WERI-Rb-1 (cell line): ENCODE data around the gene ATP2B2.

ENCODE experiments used
- DNase-seq: peaks from one replicate; pipeline ENCODE4 v3.0.0-alpha.2; 2020
- H3K27ac ChIP-seq: fragments of 250-450 bp; sonication (Bioruptor Pico); 2 replicates; pipeline ENCODE4 v1.5.1; 2020; ENCODE audit warnings: mild to moderate bottlenecking, moderate library complexity
- H3K27me3 ChIP-seq: fragments of 250-450 bp; sonication (Bioruptor Pico); 2 replicates; pipeline ENCODE4 v1.5.1; 2021; ENCODE audit warnings: mild to moderate bottlenecking, low read depth, moderate library complexity; ENCODE audit not compliant: insufficient read depth, severe bottlenecking
- H3K36me3 ChIP-seq: fragments of 250-450 bp; sonication (Bioruptor Pico); 2 replicates; pipeline ENCODE4 v1.5.1; 2020; ENCODE audit warnings: mild to moderate bottlenecking, moderate library complexity
- H3K4me3 ChIP-seq: 2 replicates; pipeline ENCODE4 v1.5.1; 2011; ENCODE audit warnings: low read depth, mild to moderate bottlenecking, control low read depth, low read length
- H3K9me3 ChIP-seq: fragments of 250-450 bp; sonication (Bioruptor Pico); 2 replicates; pipeline ENCODE4 v1.5.1; 2021; ENCODE audit warnings: mild to moderate bottlenecking, moderate library complexity; ENCODE audit not compliant: severe bottlenecking
- TF ChIP-seq, protein P1 (sequence below): IDR thresholded peaks from 2 replicates; pipeline ENCODE4 v1.5.1; 2011; ENCODE audit warnings: low read depth, mild to moderate bottlenecking, control low read depth, inconsistent platforms, low read length

Gene ATP2B2

DNA sequence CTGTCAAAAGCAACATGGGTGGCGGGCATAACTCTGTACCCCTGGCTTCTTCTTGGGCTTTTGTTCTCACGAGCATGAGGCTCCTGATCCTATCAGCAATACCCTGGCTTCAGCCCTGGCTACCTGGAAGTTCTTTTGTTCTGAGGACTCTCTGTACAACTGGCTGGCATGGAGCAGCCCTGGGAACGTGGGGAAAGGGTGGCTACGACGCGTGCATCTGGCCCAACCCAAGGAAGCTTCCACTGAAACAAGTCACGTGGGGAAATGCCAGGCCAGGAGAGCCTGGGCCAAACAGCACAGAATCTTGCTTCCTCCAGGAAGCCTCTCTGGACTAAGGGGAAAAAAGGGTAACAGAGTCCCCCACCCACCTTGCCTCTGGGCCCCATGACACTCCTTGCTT, 22.7 kb upstream of the ATP2B2 start:
- DNase-seq, result no peak
- no peak overlapping the region for H3K4me3 ChIP-seq
- no peaks in the 10 kb centered on the region for H3K36me3 ChIP-seq
- TF ChIP-seq, protein P1, sequence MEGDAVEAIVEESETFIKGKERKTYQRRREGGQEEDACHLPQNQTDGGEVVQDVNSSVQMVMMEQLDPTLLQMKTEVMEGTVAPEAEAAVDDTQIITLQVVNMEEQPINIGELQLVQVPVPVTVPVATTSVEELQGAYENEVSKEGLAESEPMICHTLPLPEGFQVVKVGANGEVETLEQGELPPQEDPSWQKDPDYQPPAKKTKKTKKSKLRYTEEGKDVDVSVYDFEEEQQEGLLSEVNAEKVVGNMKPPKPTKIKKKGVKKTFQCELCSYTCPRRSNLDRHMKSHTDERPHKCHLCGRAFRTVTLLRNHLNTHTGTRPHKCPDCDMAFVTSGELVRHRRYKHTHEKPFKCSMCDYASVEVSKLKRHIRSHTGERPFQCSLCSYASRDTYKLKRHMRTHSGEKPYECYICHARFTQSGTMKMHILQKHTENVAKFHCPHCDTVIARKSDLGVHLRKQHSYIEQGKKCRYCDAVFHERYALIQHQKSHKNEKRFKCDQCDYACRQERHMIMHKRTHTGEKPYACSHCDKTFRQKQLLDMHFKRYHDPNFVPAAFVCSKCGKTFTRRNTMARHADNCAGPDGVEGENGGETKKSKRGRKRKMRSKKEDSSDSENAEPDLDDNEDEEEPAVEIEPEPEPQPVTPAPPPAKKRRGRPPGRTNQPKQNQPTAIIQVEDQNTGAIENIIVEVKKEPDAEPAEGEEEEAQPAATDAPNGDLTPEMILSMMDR, result no peak
- no peaks in the 10 kb centered on the region for H3K27me3 ChIP-seq
- no peaks in the 10 kb centered on the region for H3K9me3 ChIP-seq
- H3K27ac ChIP-seq, result no peak overlapping the region

DNA sequence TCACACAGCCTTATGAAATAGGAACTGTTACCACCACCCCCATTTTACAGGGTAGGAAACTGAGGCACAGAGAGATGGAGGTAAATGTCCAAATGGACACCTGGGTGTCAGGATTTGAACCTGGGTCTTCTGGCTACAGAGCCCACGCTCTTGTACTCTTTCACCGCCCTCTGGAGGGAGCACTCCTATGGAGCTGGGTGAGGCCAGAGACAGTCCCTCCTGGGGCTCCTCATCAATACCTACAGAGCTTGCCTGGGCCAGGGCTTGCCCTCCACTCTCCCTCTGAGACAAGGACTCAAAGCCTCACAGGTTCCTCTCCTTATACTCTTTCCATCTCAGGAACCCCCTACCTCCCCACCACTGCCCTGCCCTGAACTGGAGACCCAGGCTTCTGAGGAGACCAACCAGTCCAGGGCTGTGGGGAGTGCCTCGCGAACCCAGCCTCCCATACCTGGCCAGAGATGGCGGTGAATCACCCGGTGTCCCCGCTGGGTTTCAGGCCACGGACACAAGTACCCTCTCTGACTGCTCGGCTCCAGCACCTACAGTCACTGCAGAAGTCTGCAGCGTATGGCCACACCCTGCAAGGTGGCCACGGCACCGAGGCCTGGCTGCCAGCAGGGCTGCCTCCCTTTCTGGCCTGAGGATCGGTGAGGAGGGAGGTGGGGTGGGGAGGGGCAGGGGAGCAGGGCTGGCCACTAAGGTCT, 22.1 kb upstream of the ATP2B2 start:
- no peak for DNase-seq
- no peak overlapping the region for H3K4me3 ChIP-seq
- TF ChIP-seq, protein P1, result no peak
- no peaks in the 10 kb centered on the region for H3K27me3 ChIP-seq
- no peak overlapping the region for H3K27ac ChIP-seq
- no peaks in the 10 kb centered on the region for H3K36me3 ChIP-seq
- no peaks in the 10 kb centered on the region for H3K9me3 ChIP-seq

DNA sequence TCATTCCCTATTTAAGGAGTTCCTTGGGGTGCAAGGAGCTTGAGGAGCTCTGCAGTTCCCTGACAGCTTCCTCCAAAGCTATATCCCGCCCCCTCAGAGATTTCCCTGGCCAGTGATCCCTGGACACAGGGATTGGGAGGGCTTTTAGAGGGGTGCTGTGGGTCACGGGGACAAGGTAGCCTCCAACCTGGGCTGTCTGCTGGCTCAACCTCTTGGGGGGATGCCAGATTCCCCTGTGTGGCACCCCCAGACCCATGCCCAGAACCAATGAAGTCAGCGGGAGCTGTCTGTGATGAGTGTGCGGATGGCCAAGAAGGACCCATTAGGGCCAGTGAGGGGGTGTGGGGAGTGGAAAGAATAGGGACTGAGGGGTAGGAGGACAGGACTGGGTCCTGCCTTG, 21.0 kb upstream of the ATP2B2 start:
- no peak overlapping the region for H3K4me3 ChIP-seq
- DNase-seq, result no peak
- TF ChIP-seq, protein P1, result no peak
- H3K9me3 ChIP-seq, result no peaks in the 10 kb centered on the region
- H3K27me3 ChIP-seq, result no peaks in the 10 kb centered on the region
- no peak overlapping the region for H3K27ac ChIP-seq
- no peaks in the 10 kb centered on the region for H3K36me3 ChIP-seq

DNA sequence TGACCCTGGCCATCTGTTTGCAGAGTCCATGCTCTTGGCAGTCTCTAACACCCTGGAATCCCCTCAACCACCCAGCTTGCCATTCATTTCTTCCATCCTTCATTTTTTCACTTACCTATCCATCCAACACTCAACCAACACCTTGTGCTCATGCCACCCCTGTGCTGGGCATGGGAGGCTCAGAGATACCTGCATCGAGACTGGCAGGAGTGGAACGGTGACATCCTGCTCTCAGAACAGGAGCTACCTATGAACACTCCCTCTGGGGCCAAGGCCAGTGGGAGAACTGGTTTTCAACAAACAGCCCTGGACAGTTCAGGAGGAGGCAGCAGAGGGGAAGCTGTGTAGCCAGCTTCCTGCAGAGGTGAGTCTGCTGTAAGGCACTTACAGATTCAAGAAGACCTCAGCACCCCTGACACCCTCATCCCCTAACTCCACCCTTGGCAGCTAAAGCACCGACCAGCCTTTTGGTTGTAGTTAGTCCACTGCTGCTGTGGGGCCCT, 19.5 kb upstream of the ATP2B2 start:
- Histone ChIP-seq H3K4me3 (no peak overlapping the region), H3K9me3 (no peaks in the 10 kb centered on the region), H3K36me3 (no peaks in the 10 kb centered on the region), H3K27me3 (no peaks in the 10 kb centered on the region), H3K27ac (no peak overlapping the region)
- no peak for DNase-seq
- TF ChIP-seq, protein P1, result no peak

DNA sequence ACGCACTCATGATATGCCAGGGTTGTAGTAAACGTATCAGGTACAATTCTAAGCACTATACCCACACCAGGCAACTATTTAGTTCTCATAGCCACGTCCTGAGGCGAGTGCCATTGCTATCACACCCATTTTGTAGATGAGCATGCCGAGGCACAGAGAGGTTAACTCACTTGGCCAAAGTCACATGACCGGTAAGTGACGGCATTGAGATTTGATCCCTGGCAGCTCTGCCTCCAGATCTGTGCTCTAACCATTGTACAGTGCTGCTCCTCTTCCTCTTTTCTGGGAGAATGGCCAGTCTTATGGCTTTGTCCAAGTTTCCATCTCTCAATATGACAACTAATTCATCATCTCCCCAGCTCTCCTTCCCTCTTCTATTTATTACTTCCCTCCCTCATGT, 18.9 kb upstream of the ATP2B2 start:
- Histone ChIP-seq H3K27ac (no peak overlapping the region), H3K9me3 (no peaks in the 10 kb centered on the region), H3K27me3 (no peaks in the 10 kb centered on the region), H3K4me3 (no peak overlapping the region), H3K36me3 (no peaks in the 10 kb centered on the region)
- TF ChIP-seq, protein P1, result no peak
- no peak for DNase-seq

DNA sequence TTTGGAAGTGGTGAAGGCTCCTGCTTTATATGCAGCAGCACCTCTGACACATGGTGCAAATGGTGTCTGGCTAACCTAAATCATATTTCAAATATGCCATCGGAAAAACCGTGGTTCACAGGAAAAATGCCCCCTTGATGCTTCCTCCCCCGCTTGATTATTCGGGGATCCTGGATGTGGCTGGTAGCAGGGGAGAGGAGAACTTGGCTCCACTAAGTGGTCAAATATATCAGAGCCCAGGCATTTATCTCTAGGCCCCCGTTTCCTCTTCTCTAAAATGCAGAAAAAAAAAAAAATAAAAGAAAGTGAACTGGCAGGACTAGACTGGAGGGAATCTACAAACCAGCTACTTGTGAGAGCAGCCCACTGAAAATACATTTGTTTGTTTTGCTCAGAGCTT, 18.2 kb upstream of the ATP2B2 start:
- no peak for DNase-seq
- TF ChIP-seq, protein P1, result no peak

More for the DNA sequence above, 18.2 kb upstream of the ATP2B2 start:
- Histone ChIP-seq H3K36me3 (no peaks in the 10 kb centered on the region), H3K4me3 (no peak overlapping the region), H3K9me3 (no peaks in the 10 kb centered on the region), H3K27ac (no peak overlapping the region), H3K27me3 (no peaks in the 10 kb centered on the region)
